Activated CD8-positive, alpha-beta memory T cell treated with anti-CD3 and anti-CD28 coated beads, Interleukin-2, amount 50 U/mL, for 4 hours (primary cell): ENCODE results near the gene FAM98B.
A peak's percentile ranks its signal among the peaks of the same experiment; 100 is the strongest.
"Not testable (repeated sequence)": the region's sequence is repeated elsewhere in the genome, so short reads cannot be mapped to it uniquely, and the experiment has no call there.

Experiments
- DNase-seq: peaks from one replicate; pipeline ENCODE4 v3.0.0-alpha.2; 2020

Gene FAM98B

GRCh38 chr15:38453971-38454695 is at the start of gene FAM98B:
FAM98B (plus strand) TSS chr15:38454127; CDS start chr15:38454162, 35 bp downstream.
- DNase-seq: peak; percentile 85

- no peak for DNase-seq
Measured at GRCh38 chr15:38406436-38406835, 47.5 kb upstream of the FAM98B start.

- DNase-seq: no peak
Measured at GRCh38 chr15:38408576-38408975, 45.4 kb upstream of the FAM98B start.

- DNase-seq: no peak
Measured at GRCh38 chr15:38411902-38412301, 42.0 kb upstream of the FAM98B start.

GRCh38 chr15:38412466-38412865 is 41.5 kb upstream of the FAM98B start:
- DNase-seq: no peak

- no peak for DNase-seq
Measured at GRCh38 chr15:38414357-38414756, 39.6 kb upstream of the FAM98B start.

GRCh38 chr15:38421069-38421690 is 32.7 kb upstream of the FAM98B start:
- DNase-seq: no peak

- DNase-seq: no peak
Measured at GRCh38 chr15:38424101-38424552, 29.8 kb upstream of the FAM98B start.

GRCh38 chr15:38425269-38425668 is 28.7 kb upstream of the FAM98B start:
- DNase-seq: no peak

- no peak for DNase-seq
Measured at GRCh38 chr15:38427380-38427779, 26.5 kb upstream of the FAM98B start.

GRCh38 chr15:38430106-38430760 is 23.7 kb upstream of the FAM98B start:
- DNase-seq: no peak

- DNase-seq: no peak
Measured at GRCh38 chr15:38436993-38437392, 16.9 kb upstream of the FAM98B start.

- not testable (repeated sequence) for DNase-seq
Measured at GRCh38 chr15:38437603-38438002, 16.3 kb upstream of the FAM98B start.

- no peak for DNase-seq
Measured at GRCh38 chr15:38438031-38438986, 15.6 kb upstream of the FAM98B start.

GRCh38 chr15:38440353-38441129 is 13.4 kb upstream of the FAM98B start:
- DNase-seq: peak; percentile 37

- DNase-seq: no peak
Measured at GRCh38 chr15:38441130-38441519, 12.8 kb upstream of the FAM98B start.

GRCh38 chr15:38454696-38455090 is 766 bp downstream of the FAM98B start:
- no peak for DNase-seq

- no peak for DNase-seq
Measured at GRCh38 chr15:38455092-38455491, 1.2 kb downstream of the FAM98B start.

GRCh38 chr15:38458646-38459045 is 4.7 kb downstream of the FAM98B start:
- DNase-seq: no peak

GRCh38 chr15:38459480-38459879 is 5.6 kb downstream of the FAM98B start:
- no peak for DNase-seq

- DNase-seq: no peak
Measured at GRCh38 chr15:38460543-38460942, 6.6 kb downstream of the FAM98B start.
